ENCODE data around the gene RAPGEF6. TPM values are rescaled to one million over a fixed set of nuclear protein-coding genes. Genes with fewer than 3 reads are reported as not detected.
"Not testable (repeated sequence)": the region's sequence is repeated elsewhere in the genome, so short reads cannot be mapped to it uniquely, and the experiment has no call there.

The RAPGEF6 gene
- total RNA-seq, 1 experiment from 2014 or later: 20.8 TPM

DNA sequence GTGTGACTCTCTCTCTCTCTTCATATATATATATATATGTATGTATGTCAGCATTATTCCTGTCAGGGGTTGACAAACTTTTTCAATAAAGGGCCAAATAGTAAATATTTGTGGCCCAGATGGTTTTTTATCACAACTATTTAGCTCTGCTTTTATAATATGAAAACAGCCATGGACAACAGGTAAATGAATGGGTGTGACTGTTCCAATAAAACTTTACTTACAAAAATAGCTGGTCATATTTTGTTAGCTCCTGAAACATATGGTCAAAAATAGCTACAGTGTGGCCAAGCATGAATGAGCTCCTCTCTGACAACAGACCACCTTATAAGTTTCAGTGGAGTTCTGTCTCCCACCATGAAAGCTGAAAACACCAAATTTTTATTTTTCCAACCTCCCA is 21.6 kb downstream of the RAPGEF6 start:
- no peaks in the 10 kb centered on the region for H3K36me3 ChIP-seq
- peaks cover 56% of the 10 kb centered on the region for H3K4me1 ChIP-seq (replicated peaks)
- H3K27me3 ChIP-seq (replicated peaks): no peaks in the 10 kb centered on the region
- DNase-seq (ENCODE audit: low read depth in 1 of 2, low spot score in 2 of 2): no peak
- no peak overlapping the region for H3K4me3 ChIP-seq
- H3K27ac ChIP-seq: no peak overlapping the region
- no peaks in the 10 kb centered on the region for H3K9me3 ChIP-seq (replicated peaks)

DNA sequence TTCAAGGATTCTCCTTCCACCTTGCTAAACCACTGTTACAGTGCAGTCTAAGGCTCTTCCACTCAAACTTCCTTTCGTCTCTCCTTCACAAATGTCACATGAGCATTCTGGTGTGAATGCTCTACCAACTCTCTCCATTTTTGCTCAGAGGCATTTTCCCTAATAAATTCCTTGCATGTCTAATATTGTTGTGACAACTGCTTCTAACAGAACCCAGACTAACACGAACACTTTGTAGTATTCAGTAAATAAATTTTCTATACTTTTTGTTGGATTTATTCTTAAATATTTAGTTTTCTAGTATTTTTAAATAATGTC is 24.0 kb downstream of the RAPGEF6 start:
- H3K4me3 ChIP-seq: no peak overlapping the region

DNA sequence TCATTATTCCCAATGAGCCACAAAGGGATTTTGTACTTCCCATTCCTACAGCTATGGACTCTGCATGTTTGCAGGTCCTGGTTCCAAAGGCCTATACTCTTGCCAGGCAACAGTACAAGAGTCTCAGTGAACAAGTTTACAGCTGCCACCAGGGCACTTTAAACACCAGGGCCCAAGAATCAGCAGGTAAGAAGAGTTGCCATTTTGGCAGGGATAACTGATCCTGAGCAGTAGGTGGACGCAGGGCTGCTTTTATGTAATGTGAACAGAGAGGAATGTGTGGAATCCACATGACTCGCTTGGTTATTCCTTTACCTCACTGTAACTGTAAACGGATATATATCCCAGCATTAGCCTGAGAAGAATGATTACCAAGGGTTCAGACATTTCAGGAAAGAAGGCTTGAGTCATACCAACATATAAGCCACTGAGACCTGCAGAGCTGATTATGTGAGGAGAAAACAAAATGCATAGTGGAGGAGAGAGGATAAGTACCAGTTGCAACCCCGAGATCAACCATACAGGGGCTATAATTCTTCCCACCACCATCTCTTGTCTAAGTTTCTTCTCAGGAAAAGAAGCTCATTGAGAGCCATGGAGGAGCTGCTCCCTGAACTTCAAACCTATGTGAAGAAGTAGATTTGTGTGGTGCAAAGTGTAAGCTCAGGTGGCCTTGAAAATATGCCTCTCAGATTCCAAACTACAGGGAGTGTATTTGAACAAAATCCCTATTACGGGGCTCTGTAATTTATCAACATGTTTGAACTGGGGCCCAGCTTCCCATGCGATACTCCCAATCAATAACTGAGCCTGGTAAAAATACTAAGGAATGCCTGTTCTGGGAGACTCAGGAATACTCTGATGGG is 24.6 kb downstream of the RAPGEF6 start:
- H3K4me3 ChIP-seq: no peak overlapping the region
- no peaks in the 10 kb centered on the region for H3K9me3 ChIP-seq (replicated peaks)
- DNase-seq (ENCODE audit: low read depth in 1 of 2, low spot score in 2 of 2): peak; percentile 62 to 83
- H3K27me3 ChIP-seq (replicated peaks): no peaks in the 10 kb centered on the region
- peaks cover 36% of the 10 kb centered on the region for H3K4me1 ChIP-seq (replicated peaks)
- 0 out of 2 replicates have a peak, but pooled peaks cover 3% of the 10 kb centered on the region for H3K36me3 ChIP-seq
- peak overlapping the region; percentile 64 for H3K27ac ChIP-seq

More for the DNA sequence above, 24.0 kb downstream of the RAPGEF6 start:
- Histone ChIP-seq H3K36me3 (0 out of 2 replicates have a peak, but pooled peaks cover 3% of the 10 kb centered on the region), H3K9me3 (replicated peaks) (no peaks in the 10 kb centered on the region), H3K4me1 (replicated peaks) (peaks cover 42% of the 10 kb centered on the region), H3K27me3 (replicated peaks) (no peaks in the 10 kb centered on the region), H3K27ac (peak overlapping the region; percentile 64)
- no peak for DNase-seq (ENCODE audit: low read depth in 1 of 2, low spot score in 2 of 2)

DNA sequence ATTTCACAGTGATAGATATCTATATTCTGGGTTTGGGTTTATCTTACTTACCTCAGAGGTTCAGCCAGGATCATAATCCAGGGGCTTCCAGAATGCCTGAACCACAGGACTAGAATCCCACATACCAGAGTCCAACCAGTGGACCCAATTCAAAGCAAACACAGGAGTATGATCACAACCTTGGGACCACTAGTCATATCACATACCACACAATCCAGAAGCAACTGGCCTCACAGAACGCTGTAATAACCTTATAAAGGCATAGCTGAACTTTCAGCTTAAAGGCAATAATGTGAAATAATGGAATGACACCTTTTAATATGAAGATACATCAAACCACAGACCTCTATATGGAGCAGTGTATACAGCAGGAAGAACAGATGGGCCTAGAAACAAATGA is 25.3 kb downstream of the RAPGEF6 start:
- no peaks in the 10 kb centered on the region for H3K27me3 ChIP-seq (replicated peaks)
- no peak overlapping the region for H3K4me3 ChIP-seq
- no peaks in the 10 kb centered on the region for H3K9me3 ChIP-seq (replicated peaks)
- 0 out of 2 replicates have a peak, but pooled peaks cover 3% of the 10 kb centered on the region for H3K36me3 ChIP-seq
- H3K4me1 ChIP-seq (replicated peaks): peaks cover 32% of the 10 kb centered on the region
- H3K27ac ChIP-seq: peak overlapping the region; percentile 64
- DNase-seq (ENCODE audit: low read depth in 1 of 2, low spot score in 2 of 2): no peak

DNA sequence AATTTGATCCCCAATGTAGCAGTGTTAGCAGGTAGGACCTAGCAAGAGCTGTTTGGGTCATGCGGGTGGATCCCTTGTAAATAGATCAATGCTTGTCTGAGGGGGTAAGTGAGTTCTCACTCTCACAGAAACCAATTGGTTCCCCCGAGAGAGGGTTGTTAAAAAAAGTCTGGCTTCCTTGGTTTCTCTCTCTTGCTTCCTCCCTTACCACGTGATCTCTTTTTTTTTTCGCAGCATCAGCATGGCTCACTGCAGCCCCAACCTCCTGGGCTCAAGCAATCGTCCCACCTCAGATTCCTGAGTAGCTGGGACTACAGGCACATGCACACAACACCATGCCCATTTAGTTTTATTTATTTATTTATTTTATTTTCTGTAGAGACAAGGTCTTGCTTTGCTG is 26.4 kb downstream of the RAPGEF6 start:
- no peak for DNase-seq (ENCODE audit: low read depth in 1 of 2, low spot score in 2 of 2)
- no peak overlapping the region for H3K27ac ChIP-seq
- H3K27me3 ChIP-seq (replicated peaks): no peaks in the 10 kb centered on the region
- H3K4me3 ChIP-seq: no peak overlapping the region
- H3K36me3 ChIP-seq: 0 out of 2 replicates have a peak, but pooled peaks cover 3% of the 10 kb centered on the region
- no peaks in the 10 kb centered on the region for H3K9me3 ChIP-seq (replicated peaks)
- H3K4me1 ChIP-seq (replicated peaks): peaks cover 26% of the 10 kb centered on the region

DNA sequence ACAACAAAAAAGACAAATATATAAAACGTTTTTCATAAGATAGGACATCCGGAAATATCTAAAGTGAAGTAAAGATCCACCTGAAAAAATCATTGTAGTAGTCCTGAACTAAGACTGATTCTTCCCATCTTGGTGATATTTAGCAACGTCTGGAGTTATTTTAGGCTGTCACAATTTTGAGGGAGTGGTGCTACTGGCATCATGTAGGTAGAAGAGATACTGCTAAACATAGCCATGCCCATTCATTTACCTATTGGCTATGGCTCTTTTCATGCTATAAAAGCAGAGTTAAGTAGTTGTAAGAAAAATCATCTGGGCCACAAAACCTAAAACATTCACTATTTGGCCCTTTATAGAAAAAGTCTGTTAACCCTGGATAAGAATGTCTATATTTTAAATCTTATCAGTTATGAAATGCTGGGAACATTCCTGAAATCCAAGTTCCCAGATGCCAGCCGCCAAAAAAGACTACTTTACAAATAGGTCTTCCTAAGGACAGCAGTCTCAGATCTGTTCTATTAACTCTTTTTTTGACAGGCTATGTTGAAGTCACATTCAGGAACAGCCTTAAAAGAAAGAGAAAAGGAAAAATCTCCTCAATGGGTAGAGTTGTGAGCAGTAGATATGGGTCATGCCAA is 27.0 kb downstream of the RAPGEF6 start:
- DNase-seq (ENCODE audit: low read depth in 1 of 2, low spot score in 2 of 2): no peak
- no peak overlapping the region for H3K27ac ChIP-seq
- H3K4me3 ChIP-seq: no peak overlapping the region
- no peaks in the 10 kb centered on the region for H3K27me3 ChIP-seq (replicated peaks)
- no peaks in the 10 kb centered on the region for H3K9me3 ChIP-seq (replicated peaks)
- peaks cover 26% of the 10 kb centered on the region for H3K4me1 ChIP-seq (replicated peaks)
- peaks cover 3% of the 10 kb centered on the region for H3K36me3 ChIP-seq

DNA sequence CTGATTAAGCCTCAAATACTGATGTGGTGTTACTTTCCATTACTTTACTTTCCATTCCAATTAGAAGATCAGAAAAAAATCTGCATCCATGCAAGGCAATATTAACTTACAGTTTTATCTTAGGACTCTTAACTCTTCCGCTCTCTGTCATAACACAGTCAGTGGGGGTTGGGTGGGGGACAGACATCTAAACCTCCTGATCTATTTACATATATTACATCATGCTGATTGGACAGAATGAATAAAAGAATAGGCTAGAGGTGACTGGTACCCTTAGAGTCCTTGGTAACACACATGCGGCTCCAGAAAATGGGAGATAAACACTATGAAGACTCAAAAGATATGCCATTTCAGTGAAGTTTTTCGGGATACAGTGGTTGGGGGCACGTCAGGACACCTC is 27.6 kb downstream of the RAPGEF6 start:
- H3K27me3 ChIP-seq (replicated peaks): no peaks in the 10 kb centered on the region
- H3K27ac ChIP-seq: no peak overlapping the region
- peaks cover 9% of the 10 kb centered on the region for H3K36me3 ChIP-seq
- no peak overlapping the region for H3K4me3 ChIP-seq
- H3K9me3 ChIP-seq (replicated peaks): no peaks in the 10 kb centered on the region
- peaks cover 24% of the 10 kb centered on the region for H3K4me1 ChIP-seq (replicated peaks)
- no peak for DNase-seq (ENCODE audit: low read depth in 1 of 2, low spot score in 2 of 2)

DNA sequence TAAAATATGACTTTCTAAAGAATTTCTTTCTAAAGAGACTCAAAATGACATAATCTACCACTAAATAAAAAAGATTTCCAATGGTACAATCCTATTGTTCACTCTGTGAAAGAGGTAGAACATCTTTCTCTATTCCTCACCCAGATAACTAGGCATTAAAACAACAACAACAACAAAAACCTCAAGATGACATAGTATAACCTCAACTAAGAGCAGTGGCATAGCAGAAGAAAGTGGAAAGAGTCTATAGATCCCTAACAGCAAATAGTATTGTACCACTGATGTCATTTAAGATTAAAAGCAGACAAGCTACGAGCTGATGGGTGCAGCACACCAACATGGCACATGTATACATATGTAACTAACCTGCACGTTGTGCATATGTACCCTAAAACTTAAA is 29.9 kb downstream of the RAPGEF6 start:
- H3K27ac ChIP-seq: no peak overlapping the region
- H3K4me3 ChIP-seq: no peak overlapping the region
- no peaks in the 10 kb centered on the region for H3K9me3 ChIP-seq (replicated peaks)
- H3K36me3 ChIP-seq: peaks cover 14% of the 10 kb centered on the region
- H3K4me1 ChIP-seq (replicated peaks): peaks cover 7% of the 10 kb centered on the region
- DNase-seq (ENCODE audit: low read depth in 1 of 2, low spot score in 2 of 2): no peak
- no peaks in the 10 kb centered on the region for H3K27me3 ChIP-seq (replicated peaks)

DNA sequence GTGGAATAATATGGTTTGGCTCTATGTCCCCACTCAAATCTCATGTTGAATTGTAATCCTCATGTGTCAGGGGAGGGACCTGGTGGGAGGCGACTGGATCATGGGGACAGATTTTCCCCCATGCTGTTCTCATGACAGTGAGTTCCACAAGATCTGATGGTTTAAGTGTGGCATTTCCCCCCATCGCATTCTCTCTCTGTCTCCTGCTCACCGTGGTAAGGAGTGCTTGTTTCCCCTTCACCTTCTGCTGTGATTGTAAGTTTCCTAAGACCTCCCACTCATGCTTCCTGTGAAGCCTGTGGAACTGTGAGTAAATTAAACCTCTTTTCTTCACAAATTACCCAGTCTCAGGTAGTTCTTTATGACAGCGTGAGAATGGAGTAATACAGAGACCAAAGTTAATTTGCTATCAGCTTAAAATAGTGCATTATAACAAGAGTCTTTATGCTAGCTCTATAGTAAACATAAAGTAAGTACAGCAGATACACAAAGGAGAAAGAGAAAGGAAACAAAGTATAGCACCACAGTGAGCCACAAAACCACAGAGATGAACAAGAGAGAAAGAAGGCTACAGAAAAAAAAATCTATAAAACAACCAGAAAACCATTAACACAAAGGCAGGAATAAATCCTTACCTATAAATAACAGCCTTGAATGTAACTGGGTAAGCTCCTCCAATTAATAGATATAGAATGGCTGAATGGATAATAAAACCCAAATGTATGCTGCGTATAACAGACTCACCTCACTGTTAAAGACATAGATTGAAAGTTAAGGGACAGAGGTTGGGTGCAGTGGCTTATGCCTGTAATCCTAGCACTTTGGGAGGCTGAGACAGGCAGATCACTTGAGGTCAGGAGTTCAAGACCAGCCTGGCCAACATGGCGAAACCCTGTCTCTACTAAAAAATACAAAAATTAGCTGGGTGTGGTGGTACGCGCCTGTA is 39.7 kb downstream of the RAPGEF6 start:
- no peak overlapping the region for H3K4me3 ChIP-seq
- H3K36me3 ChIP-seq: no peaks in the 10 kb centered on the region; the same call in 1 of the 2 replicates
- H3K27ac ChIP-seq: no peak overlapping the region
- no peaks in the 10 kb centered on the region for H3K9me3 ChIP-seq (replicated peaks)
- no peak for DNase-seq (ENCODE audit: low read depth in 1 of 2, low spot score in 2 of 2)
- H3K27me3 ChIP-seq (replicated peaks): no peaks in the 10 kb centered on the region
- peaks cover 4% of the 10 kb centered on the region; the same call in 1 of the 2 replicates for H3K4me1 ChIP-seq (replicated peaks)

DNA sequence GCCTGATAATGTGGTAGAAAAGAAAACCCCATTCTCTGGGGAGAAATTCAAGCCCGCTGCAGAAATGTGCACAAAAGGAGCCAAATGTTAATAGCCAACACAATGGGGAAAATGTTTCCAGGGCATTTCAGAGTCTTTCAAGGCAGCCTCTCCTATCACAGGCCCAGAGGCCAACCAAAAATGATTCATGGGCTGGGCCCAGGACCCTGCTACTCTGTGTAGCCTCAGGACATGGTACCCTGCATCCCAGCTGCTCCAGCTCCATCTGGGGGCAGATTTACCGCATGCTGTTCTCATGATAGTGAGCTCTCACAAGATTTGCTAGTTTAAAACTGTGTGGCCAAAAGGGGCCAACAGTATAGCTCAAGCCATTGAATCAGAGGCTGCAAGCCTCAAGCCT is 41.1 kb downstream of the RAPGEF6 start:
- H3K4me3 ChIP-seq: no peak overlapping the region
- peaks cover 4% of the 10 kb centered on the region; the same call in 1 of the 2 replicates for H3K4me1 ChIP-seq (replicated peaks)
- no peaks in the 10 kb centered on the region for H3K9me3 ChIP-seq (replicated peaks)
- no peak for DNase-seq (ENCODE audit: low read depth in 1 of 2, low spot score in 2 of 2)
- H3K27me3 ChIP-seq (replicated peaks): no peaks in the 10 kb centered on the region
- no peak overlapping the region for H3K27ac ChIP-seq
- H3K36me3 ChIP-seq: peaks cover 3% of the 10 kb centered on the region; the same call in 1 of the 2 replicates

DNA sequence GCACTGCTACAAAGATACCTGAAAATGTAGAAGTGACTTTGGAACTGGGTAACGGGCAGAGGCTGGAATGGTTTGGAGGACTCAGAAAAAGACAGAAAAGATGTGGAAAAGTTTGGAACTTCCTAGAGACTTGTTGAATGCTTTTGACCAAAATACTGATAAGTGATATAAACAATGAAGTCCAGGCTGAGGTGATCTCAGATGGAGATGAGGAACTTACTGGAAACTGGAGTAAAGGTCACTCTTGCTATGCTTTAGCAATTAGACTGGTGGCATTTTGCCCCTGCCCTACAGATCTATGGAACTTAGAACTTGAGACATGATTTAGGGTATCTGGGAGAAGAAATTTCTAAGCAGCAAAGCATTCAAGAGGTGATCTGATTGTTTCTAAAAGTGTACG is 41.6 kb downstream of the RAPGEF6 start:
- not testable (repeated sequence) for H3K4me3 ChIP-seq; H3K4me1 ChIP-seq (replicated peaks); H3K27me3 ChIP-seq (replicated peaks); H3K27ac ChIP-seq; DNase-seq (ENCODE audit: low read depth in 1 of 2, low spot score in 2 of 2); H3K36me3 ChIP-seq; H3K9me3 ChIP-seq (replicated peaks)

DNA sequence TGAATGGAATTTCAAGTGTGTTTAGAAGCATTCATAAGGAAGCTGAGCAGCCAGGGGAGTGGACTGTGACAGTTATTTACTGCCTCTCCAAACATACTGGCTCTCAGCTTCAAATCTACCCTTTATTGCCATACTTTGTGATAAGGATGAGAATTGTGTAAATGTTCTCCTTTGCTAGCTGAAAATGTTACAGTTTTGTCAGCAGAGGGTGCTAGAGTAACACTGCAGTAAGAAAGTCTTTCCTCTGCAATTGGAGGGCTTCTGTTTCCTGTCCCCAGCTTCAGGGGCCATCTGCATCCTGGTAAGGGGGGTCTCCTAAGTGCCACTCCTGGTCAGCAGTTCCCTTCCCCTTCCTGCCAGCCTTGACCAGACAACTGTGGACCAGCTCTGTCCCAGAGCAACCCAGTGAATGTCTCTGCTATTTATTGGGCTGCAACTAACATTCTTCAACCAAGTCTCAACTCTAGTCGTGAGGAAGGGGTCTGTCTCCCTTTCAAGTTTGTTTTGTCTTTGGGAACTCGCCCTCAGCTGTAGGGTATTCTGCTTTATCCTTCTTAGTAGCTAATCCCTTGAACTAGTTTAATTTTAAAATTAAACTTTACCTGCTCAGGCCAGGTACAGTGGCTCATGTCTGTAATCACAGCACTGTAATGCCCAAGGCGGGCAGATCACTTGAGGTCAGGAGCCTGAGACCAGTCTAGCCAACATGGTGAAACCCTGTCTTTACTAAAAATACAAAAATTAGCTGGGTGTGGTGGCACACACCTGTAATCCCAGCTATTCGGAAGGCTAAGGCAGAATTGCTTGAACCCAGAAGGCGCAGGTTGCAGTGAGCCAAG is 45.3 kb downstream of the RAPGEF6 start:
- DNase-seq (ENCODE audit: low read depth in 1 of 2, low spot score in 2 of 2): peak in 1 of 2 experiments; percentile 64
- no peak overlapping the region for H3K27ac ChIP-seq

DNA sequence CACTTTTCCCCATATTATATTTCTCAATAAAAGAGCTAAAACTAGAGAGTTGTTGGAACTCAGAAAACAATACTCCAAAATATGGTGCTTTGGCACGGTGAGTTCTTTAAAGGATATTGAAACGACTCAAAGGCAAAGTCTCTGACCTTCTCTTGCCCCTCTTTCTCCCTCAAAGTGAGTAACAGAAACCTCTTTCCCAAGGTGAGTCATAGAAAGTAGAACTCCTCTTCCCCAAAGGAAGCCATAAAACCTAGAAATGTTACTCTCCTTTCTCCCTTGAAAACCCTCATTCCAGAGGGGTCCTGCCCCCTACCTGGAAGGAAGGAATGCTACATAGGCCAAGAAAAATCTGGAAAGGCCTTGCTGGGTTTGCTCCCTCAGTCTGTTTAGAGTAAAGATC is 47.5 kb downstream of the RAPGEF6 start:
- Histone ChIP-seq H3K4me1 (replicated peaks) (no peaks in the 10 kb centered on the region), H3K36me3 (peaks cover 3% of the 10 kb centered on the region; the same call in 1 of the 2 replicates), H3K4me3 (no peak overlapping the region), H3K27ac (no peak overlapping the region), H3K9me3 (replicated peaks) (no peaks in the 10 kb centered on the region), H3K27me3 (replicated peaks) (no peaks in the 10 kb centered on the region)
- no peak for DNase-seq (ENCODE audit: low read depth in 1 of 2, low spot score in 2 of 2)

More for the DNA sequence above, 45.3 kb downstream of the RAPGEF6 start:
- H3K36me3 ChIP-seq: peaks cover 3% of the 10 kb centered on the region
- no peaks in the 10 kb centered on the region for H3K27me3 ChIP-seq (replicated peaks)
- peaks cover 4% of the 10 kb centered on the region; the same call in 1 of the 2 replicates for H3K4me1 ChIP-seq (replicated peaks)
- no peaks in the 10 kb centered on the region for H3K9me3 ChIP-seq (replicated peaks)
- H3K4me3 ChIP-seq: no peak overlapping the region

All from SJSA1 (cell line).